Stimulated activated CD8-positive, alpha-beta memory T cell treated with anti-CD3 and anti-CD28 coated beads, Interleukin-4, amount 100 ng/mL, for 4 hours (primary cell): ENCODE results near the gene ARAP3.
"Not testable (repeated sequence)": the region's sequence is repeated elsewhere in the genome, so short reads cannot be mapped to it uniquely, and the experiment has no call there.

Experiments
- DNase-seq, 2 donors: peaks; one replicate each; pipeline ENCODE4 v3.0.0-alpha.2; 2020; ENCODE audit warnings: low read depth in 2 of 2, low spot score in 1 of 2

Gene ARAP3

GRCh38 chr5:141681695-141682641, at the start of gene ARAP3:
ARAP3 (minus strand) TSS chr5:141682230; CDS start chr5:141680486, 1,744 bp downstream.
- DNase-seq: no peak

GRCh38 chr5:141729387-141730006, 47.5 kb upstream of the ARAP3 start:
- DNase-seq: no peak

- DNase-seq: no peak
Measured at GRCh38 chr5:141725891-141726290, 43.9 kb upstream of the ARAP3 start.

- not testable (repeated sequence) for DNase-seq
Measured at GRCh38 chr5:141725174-141725573, 43.1 kb upstream of the ARAP3 start.

GRCh38 chr5:141722266-141722665, 40.2 kb upstream of the ARAP3 start:
- DNase-seq: no peak

- no peak for DNase-seq
Measured at GRCh38 chr5:141717043-141717442, 35.0 kb upstream of the ARAP3 start.

- DNase-seq: no peak
Measured at GRCh38 chr5:141716468-141716867, 34.4 kb upstream of the ARAP3 start.

GRCh38 chr5:141716009-141716408, 34.0 kb upstream of the ARAP3 start:
- no peak for DNase-seq

- no peak for DNase-seq
Measured at GRCh38 chr5:141715346-141715905, 33.4 kb upstream of the ARAP3 start.

GRCh38 chr5:141714542-141715310, 32.7 kb upstream of the ARAP3 start:
- no peak for DNase-seq

GRCh38 chr5:141713616-141714309, 31.7 kb upstream of the ARAP3 start:
- no peak for DNase-seq

- DNase-seq: no peak
Measured at GRCh38 chr5:141711687-141712086, 29.7 kb upstream of the ARAP3 start.

GRCh38 chr5:141709699-141710267, 27.8 kb upstream of the ARAP3 start:
- no peak for DNase-seq

GRCh38 chr5:141708016-141708415, 26.0 kb upstream of the ARAP3 start:
- no peak for DNase-seq

- no peak for DNase-seq
Measured at GRCh38 chr5:141707510-141707909, 25.5 kb upstream of the ARAP3 start.

- DNase-seq: no peak
Measured at GRCh38 chr5:141706121-141706520, 24.1 kb upstream of the ARAP3 start.

- DNase-seq: no peak
Measured at GRCh38 chr5:141705469-141705868, 23.4 kb upstream of the ARAP3 start.

- no peak for DNase-seq
Measured at GRCh38 chr5:141704782-141705297, 22.8 kb upstream of the ARAP3 start.

GRCh38 chr5:141703133-141703561, 21.1 kb upstream of the ARAP3 start:
- DNase-seq: no peak
